Panc1 (cell line): ENCODE results near the gene SGPL1. TPM values are rescaled to one million over a fixed set of nuclear protein-coding genes. Genes with fewer than 3 reads are reported as not detected.

ENCODE experiments used
- ATAC-seq: fragments of 200-7000 bp; cut with Tn5 transposase; 2 replicates; pipeline ENCODE4 v1.9.1; 2020; ENCODE audit warnings: mild to moderate bottlenecking, moderate library complexity
- BruUV-seq: library from RNA; stranded (reverse); fragments of 400-500 nt; replicated peaks from 2 replicates; lab custom pipeline; 2021; lab: Mats Ljungman, UMichigan
- CTCF ChIA-PET: fragments of 300-600 bp; sonication (Branson Sonifier 250); formaldehyde crosslinking; loops from one replicate; lab custom pipeline; 2022; ENCODE audit warnings: antibody characterized with exemption; lab: Charles Lee
- POLR2A ChIA-PET: fragments of 300-600 bp; sonication (Branson Sonifier 250); formaldehyde crosslinking; loops from one replicate; lab custom pipeline; 2022; ENCODE audit warnings: antibody characterized with exemption; lab: Charles Lee
- DNase-seq: peaks from one replicate; pipeline ENCODE4 v3.0.0-alpha.2; 2010; ENCODE audit warnings: low read depth, low spot score
- H3K27ac ChIP-seq: 2 replicates; pipeline ENCODE4 v1.5.1; 2011; ENCODE audit warnings: mild to moderate bottlenecking, low read length, inconsistent platforms
- H3K27me3 ChIP-seq: fragments of 200-500 bp; sonication (Bioruptor generic); 2 replicates; pipeline ENCODE4 v1.6.0; 2014; ENCODE audit warnings: low read length, inconsistent platforms; ENCODE audit not compliant: control insufficient read depth, insufficient read depth
- H3K36me3 ChIP-seq: fragments of 200-500 bp; sonication (Bioruptor generic); 2 replicates; pipeline ENCODE4 v1.5.1; 2014; ENCODE audit warnings: inconsistent platforms, mild to moderate bottlenecking, low read length, moderate library complexity; ENCODE audit not compliant: control insufficient read depth, insufficient read depth
- H3K4me1 ChIP-seq: 2 replicates; pipeline ENCODE4 v1.5.1; 2011; ENCODE audit warnings: inconsistent platforms, mild to moderate bottlenecking, low read length, moderate library complexity; ENCODE audit not compliant: control insufficient read depth, insufficient read depth
- H3K4me3 ChIP-seq, 2 experiments: 2 replicates each; pipeline ENCODE4 v1.5.1; 2011 to 2012; ENCODE audit warnings: low read depth in 2 of 2, low read length in 2 of 2, mild to moderate bottlenecking in 2 of 2, inconsistent platforms in 1 of 2, moderate library complexity in 1 of 2
- H3K9me3 ChIP-seq: fragments of 200-500 bp; sonication (Bioruptor generic); 2 replicates; pipeline ENCODE4 v1.5.1; 2014; ENCODE audit warnings: low read depth, mild to moderate bottlenecking, inconsistent platforms, low read length, moderate library complexity; ENCODE audit not compliant: control insufficient read depth, insufficient read depth
- CTCF ChIP-seq: fragments of 450-650 bp; IDR thresholded peaks from 2 replicates; pipeline ENCODE4 v1.5.1; 2017; ENCODE audit warnings: mild to moderate bottlenecking
- POLR2AphosphoS5 ChIP-seq: IDR thresholded peaks from 2 replicates; pipeline ENCODE4 v1.6.1; 2012; ENCODE audit warnings: mild to moderate bottlenecking, low read depth, low read length, moderate library complexity
- REST ChIP-seq, 2 experiments: IDR thresholded peaks; 2 replicates each; pipeline ENCODE4 v1.6.1; 2011 to 2012; ENCODE audit warnings: low read depth in 2 of 2, control low read depth in 1 of 2, low read length in 1 of 2, mild to moderate bottlenecking in 1 of 2, moderate library complexity in 1 of 2; ENCODE audit not compliant: insufficient read depth in 1 of 2
- SIN3A ChIP-seq: IDR thresholded peaks from 2 replicates; pipeline ENCODE4 v1.6.1; 2012; ENCODE audit warnings: low read depth, mild to moderate bottlenecking, low read length, moderate library complexity, borderline replicate concordance; ENCODE audit not compliant: insufficient read depth
- TCF7L2 ChIP-seq: IDR thresholded peaks from 2 replicates; pipeline ENCODE4 v1.6.1; 2011; ENCODE audit warnings: mild to moderate bottlenecking, low read depth, low read length, inconsistent platforms
- in situ Hi-C: cut with HindIII; loops from 2 replicates; pipeline ENCODE4 v1.10.0; 2016; ENCODE audit warnings: low sequenced_read_pairs, low pct_unique_long_range_greater_than_20kb
- intact Hi-C: fragments of 100-400 bp; cut with micrococcal nuclease; formaldehyde crosslinking; loops from one replicate; pipeline ENCODE4 v1.10.0; 2022; ENCODE audit not compliant: unreplicated experiment
- total RNA-seq: library from RNA; stranded (reverse); gene quantifications from one replicate; pipeline ENCODE4 v1.2.1, GENCODE V29; 2021; ENCODE audit not compliant: unreplicated experiment

SGPL1 gene
- total RNA-seq, 1 experiment from 2014 or later: 103 TPM

GRCh38 chr10:70906953-70907636 is 91.3 kb downstream of the SGPL1 start:
- BruUV-seq: no TSS peak
- no peaks in the 10 kb centered on the region for H3K9me3 ChIP-seq
- CTCF ChIA-PET: no interaction called here
- no peaks in the 10 kb centered on the region for H3K36me3 ChIP-seq
- no peak overlapping the region for H3K4me3 ChIP-seq
- H3K27ac ChIP-seq: no peak overlapping the region
- TF ChIP-seq SIN3A: no peak
- no peak for TF ChIP-seq REST (IDR thresholded peaks at IDR 0.05; ENCODE audit: insufficient read depth in 1 of 2, low read depth in 2 of 2, low read length in 1 of 2)
- no peak for TF ChIP-seq POLR2AphosphoS5
- TF ChIP-seq TCF7L2: no peak
- TF ChIP-seq CTCF: no peak
- no peaks in the 10 kb centered on the region for H3K4me1 ChIP-seq
- DNase-seq (no peak), ATAC-seq (no peak)
- in situ Hi-C loops: no loop called here
- POLR2A ChIA-PET: no interaction called here
- no peaks in the 10 kb centered on the region for H3K27me3 ChIP-seq
- intact Hi-C loops: no loop called here

GRCh38 chr10:70907637-70908405 is 92.1 kb downstream of the SGPL1 start:
- DNase-seq (no peak), ATAC-seq (no peak)
- no peaks in the 10 kb centered on the region for H3K36me3 ChIP-seq
- in situ Hi-C loops: no loop called here
- intact Hi-C loops: no loop called here
- no peaks in the 10 kb centered on the region for H3K4me1 ChIP-seq
- BruUV-seq: no TSS peak
- POLR2A ChIA-PET: no interaction called here
- TF ChIP-seq POLR2AphosphoS5 (no peak), REST (IDR thresholded peaks at IDR 0.05; ENCODE audit: insufficient read depth in 1 of 2, low read depth in 2 of 2, low read length in 1 of 2) (no peak), CTCF (no peak), TCF7L2 (no peak), SIN3A (no peak)
- CTCF ChIA-PET: no interaction called here
- H3K4me3 ChIP-seq: no peak overlapping the region
- no peak overlapping the region for H3K27ac ChIP-seq
- H3K9me3 ChIP-seq: no peaks in the 10 kb centered on the region
- no peaks in the 10 kb centered on the region for H3K27me3 ChIP-seq
